Measurements from ENCODE around the gene ZNF333.

GRCh38 chr19:14733574-14733973, 43.7 kb downstream of the ZNF333 start:
- TF ChIP-seq POLR2AphosphoS5 (IDR thresholded peaks at IDR 0.05; ENCODE audit: insufficient read depth in 1 of 2, low read depth in 1 of 2), result no peak
- no peak for TF ChIP-seq CTCF (IDR thresholded peaks at IDR 0.05)
- no peak for TF ChIP-seq POLR2A (IDR thresholded peaks at IDR 0.05)
